Measurements from ENCODE around the gene NOL4L.
A peak's percentile ranks its signal among the peaks of the same experiment; 100 is the strongest.
"Not testable (repeated sequence)": the region's sequence is repeated elsewhere in the genome, so short reads cannot be mapped to it uniquely, and the experiment has no call there.

Gene NOL4L

DNA sequence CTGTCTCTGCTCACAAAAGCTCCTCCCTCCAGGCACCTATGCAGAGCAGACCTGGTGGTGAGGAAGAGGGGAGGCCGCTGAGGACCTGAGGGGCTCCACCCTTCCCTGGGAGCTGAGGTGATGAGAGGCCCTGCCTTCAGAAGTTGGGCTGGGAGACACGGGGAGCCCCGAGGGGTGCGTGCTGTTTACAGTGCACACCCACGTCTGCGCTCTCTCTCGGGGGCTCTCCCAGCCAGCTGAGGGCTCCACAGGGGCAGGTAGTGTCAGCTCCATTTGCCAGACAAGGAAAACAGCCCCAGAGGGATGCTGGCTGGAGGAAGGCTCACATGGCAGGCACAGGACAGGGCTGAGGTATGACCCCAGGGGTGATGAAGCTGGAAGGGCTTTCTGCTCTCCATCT, 13.5 kb upstream of the NOL4L start:
- no peak overlapping the region for H3K4me3 ChIP-seq (ENCODE audit: low read depth, low read length)

GRCh38 chr20:32597714-32598113, 12.6 kb upstream of the NOL4L start:
- no peak overlapping the region for H3K4me3 ChIP-seq (ENCODE audit: low read depth, low read length)

- H3K4me3 ChIP-seq (ENCODE audit: low read depth, low read length) = no peak overlapping the region
Observed at GRCh38 chr20:32596681-32597252, 11.6 kb upstream of the NOL4L start.

DNA sequence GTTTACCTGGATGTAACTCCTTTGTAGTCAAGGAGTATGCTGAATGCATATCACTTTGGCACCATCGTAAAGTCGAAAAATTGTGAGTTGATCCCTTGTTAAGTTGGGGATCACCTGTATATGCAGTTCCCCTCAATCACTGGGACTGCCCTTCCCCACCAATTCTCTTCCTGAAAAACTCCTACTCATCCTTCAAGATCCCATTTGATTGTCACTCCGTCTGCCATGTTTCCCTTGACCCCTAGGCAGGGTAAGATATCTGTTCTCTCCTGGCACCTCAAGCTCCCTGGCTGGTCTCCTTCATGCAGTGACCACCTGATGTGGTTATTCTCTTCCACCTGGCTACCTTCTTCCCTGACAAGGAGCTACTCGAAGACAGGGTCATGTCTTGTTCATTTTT, 10.0 kb upstream of the NOL4L start:
- H3K4me3 ChIP-seq (ENCODE audit: low read depth, low read length) = no peak overlapping the region

DNA sequence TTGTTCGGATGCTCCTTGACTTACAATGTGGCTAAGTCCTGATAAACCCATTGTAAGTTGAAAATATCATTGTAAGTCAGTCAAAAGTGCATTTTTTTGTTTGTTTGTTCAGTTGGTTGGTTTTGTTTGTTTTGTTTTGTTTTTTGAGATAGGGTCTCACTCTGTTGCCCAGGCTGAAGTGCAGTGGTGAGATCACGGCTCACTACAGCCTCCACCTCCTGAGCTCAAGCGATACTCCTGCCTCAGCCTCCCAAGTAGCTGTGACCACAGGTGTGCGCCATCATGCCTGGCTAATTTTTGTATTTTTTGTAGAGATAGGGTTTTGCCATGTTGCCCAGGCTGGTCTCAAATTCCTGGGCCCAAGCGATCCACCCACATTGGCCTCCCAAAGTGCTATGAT, 9.5 kb upstream of the NOL4L start:
- H3K4me3 ChIP-seq (ENCODE audit: low read depth, low read length) = not testable (repeated sequence)

DNA sequence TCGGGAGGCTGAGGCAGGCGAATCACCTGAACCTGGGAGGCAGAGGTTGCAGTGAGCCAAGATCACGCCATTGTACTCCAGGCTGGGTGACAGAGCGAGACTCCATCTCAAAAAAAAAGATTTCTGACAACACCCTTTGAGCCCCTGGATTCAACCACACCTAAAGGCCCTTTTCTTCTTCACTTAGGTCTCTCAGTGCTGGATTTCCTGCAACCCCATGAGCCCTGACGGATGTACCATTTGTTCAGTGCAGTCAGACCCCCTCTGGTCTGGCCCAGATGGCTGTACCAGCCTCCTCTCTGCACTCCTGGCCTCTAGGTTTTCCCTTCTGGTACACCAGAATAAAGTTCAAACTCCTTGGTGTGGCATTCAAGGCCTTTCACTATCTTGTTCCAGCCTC, 9.1 kb upstream of the NOL4L start:
- no peak overlapping the region for H3K4me3 ChIP-seq (ENCODE audit: low read depth, low read length)

DNA sequence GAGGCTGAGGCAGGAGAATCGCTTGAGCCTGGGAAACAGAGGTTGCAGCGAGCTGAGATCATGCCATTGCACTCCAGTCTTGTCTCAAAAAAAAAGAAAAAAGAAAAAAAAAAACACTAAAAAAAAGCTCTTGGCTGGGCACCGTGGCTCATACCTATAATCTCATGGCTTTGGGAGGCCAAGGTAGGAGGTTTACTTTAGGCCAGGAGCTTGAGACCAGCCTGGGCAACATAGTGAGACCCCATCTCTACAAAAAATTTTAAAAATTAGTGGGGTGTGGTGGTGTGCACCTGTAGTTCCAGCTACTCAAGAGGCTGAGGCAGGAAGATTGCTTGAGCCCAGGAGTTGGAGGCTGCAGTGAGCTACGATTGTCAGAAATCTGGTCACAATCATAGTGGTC, 7.5 kb upstream of the NOL4L start:
- not testable (repeated sequence) for H3K4me3 ChIP-seq (ENCODE audit: low read depth, low read length)

DNA sequence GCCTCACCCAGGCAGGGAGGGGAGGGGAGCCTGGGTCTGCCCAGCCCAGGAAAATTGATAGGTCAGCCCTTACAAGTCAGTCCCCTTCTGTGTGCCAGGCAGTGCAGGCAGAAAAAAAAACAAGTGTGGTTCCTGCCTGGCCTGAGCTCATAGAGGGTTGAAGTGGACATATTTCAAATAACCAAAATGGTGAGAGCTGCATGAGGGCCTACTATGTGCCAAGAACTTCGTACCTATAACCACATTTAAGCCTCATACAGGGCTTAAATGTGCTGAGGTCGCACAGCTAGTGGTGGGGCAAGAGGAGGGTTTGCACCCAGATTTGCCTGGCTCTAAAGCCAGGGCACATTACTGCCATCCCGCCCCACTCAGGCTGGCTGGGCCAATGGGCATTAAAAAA, 6.9 kb upstream of the NOL4L start:
- no peak overlapping the region for H3K4me3 ChIP-seq (ENCODE audit: low read depth, low read length)

GRCh38 chr20:32589769-32590168, 4.6 kb upstream of the NOL4L start:
- no peak overlapping the region for H3K4me3 ChIP-seq (ENCODE audit: low read depth, low read length)

DNA sequence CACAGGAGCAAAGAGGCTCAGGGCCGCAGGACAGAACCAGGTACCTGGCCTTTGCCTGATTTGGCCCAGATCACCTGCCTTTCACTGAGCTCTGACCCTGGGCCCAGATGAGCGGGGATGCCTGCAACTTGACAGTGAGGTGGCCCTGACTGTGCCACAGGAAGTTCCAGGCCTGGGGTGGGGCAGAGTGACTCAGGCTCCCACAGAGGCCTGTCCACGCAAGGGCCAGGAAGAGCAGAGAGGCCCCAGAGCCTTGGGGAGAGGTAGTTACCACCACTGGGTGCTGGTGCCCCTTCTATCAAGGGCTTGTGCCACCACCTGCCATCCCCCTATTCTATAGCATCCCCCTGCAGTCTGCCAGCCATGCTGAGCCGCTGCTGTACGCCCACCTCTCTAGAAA, 4.1 kb upstream of the NOL4L start:
- H3K4me3 ChIP-seq (ENCODE audit: low read depth, low read length) = no peak overlapping the region

- H3K4me3 ChIP-seq (ENCODE audit: low read depth, low read length) = no peak overlapping the region
Observed at GRCh38 chr20:32588040-32588439, 2.9 kb upstream of the NOL4L start.

- H3K4me3 ChIP-seq (ENCODE audit: low read depth, low read length) = no peak overlapping the region
Observed at GRCh38 chr20:32586291-32586690, 1.2 kb upstream of the NOL4L start.

- H3K4me3 ChIP-seq (ENCODE audit: low read depth, low read length) = peak overlapping the region; percentile 33
Observed at GRCh38 chr20:32585586-32586127, 524 bp upstream of the NOL4L start.

- no peak overlapping the region for H3K4me3 ChIP-seq (ENCODE audit: low read depth, low read length)
Observed at GRCh38 chr20:32583581-32584070, 1.5 kb downstream of the NOL4L start.

DNA sequence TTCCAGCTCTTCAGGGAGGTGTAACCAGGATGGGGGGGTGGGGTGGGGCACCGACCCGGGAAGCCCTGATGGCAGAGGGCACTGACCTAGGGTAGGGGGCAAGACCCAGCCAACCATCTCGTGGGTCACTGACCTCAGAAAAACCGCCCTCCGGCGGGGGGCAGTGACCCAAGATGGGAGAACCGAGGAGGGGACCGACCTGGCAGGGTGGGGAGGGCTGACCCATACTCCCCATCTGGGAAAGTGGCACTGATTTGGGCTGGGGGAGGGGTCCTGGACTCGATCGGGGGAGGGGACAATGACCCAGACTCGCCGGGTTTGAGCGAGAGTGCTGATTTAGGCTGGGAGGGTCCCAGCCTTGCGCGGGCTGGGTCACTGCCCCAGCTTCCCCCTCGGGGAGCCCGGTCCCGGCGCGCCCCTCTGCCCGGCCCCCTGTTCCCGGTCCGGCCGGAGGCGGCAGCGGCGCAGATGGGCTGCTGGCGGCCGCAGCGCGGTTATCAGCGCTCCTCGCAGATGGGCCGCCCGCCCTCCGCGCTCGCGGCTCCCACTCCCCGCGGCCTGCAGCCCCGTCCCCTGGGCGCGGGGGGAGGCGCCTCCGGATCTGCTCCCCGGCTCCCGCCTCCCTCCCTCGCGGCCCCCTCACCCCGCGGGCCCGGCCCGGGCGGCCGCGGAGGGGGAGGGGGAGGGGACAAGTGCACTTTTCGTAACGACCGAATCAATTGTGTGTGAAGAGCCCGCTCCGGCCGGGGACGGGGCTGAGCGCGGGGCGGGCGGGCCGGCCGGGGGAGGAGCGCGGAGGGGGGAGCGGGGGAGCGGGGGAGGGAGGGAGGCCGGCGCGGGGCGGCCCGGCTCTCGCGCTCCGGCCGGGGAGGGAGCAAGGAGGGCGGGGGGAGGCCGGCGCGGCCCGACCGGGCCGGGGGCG, 2.2 kb downstream of the NOL4L start:
- H3K4me3 ChIP-seq (ENCODE audit: low read depth, low read length) = peak overlapping the region; percentile 53

GRCh38 chr20:32581839-32582658, 3.1 kb downstream of the NOL4L start:
- H3K4me3 ChIP-seq (ENCODE audit: low read depth, low read length) = no peak overlapping the region

DNA sequence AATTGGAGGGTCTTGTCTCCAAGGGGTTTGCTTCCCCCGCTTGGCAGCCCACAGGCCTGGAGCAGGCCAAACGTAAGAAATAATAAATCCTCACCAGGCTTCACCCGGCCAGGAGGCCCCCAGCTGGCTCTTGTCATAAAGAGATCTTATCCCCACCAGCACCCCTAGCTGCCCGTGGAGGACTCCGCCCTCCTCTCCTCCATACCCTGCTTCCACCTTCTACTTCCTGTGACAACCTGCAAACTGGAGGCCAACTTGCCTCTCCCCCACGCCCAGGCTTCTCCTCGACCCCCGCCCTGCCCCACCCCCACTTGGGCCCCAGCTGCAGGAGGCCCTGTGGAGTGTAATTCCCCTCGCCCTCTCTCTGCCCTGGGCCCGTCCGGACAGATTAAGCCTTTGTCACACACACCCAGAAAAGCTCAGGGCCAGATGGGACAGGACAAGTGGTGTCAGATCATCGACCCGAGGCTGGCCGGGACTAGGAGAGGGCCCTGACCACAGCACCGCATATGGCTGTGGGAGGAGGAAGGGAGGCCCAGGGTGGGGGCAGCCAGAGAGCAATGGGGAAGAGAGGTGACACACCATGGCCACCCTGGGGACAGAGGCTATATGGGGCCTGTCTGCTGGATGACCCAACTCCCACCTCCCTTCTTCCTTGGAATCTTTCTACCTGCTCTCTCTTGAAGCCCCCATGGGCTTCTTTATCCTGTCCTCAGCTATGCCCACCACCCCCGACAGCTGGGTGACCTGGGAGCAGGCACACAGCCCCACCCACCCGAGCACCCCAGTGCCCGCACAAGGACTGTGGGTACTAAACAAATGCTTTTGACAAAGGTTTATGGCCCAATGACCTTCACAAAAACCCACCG, 3.9 kb downstream of the NOL4L start:
- no peak overlapping the region for H3K4me3 ChIP-seq (ENCODE audit: low read depth, low read length)

- no peak overlapping the region for H3K4me3 ChIP-seq (ENCODE audit: low read depth, low read length)
Observed at GRCh38 chr20:32580219-32580969, 4.7 kb downstream of the NOL4L start.

- H3K4me3 ChIP-seq (ENCODE audit: low read depth, low read length) = no peak overlapping the region
Observed at GRCh38 chr20:32578840-32579390, 6.2 kb downstream of the NOL4L start.

Measured in iPS-11a (cell line).